DMS114 treated with DMSO at 0.1 percent for 48 hours (cell line): Measurements from ENCODE around the gene SGPL1.
A peak's percentile ranks its signal among the peaks of the same experiment; 100 is the strongest.

Source experiments
- DNase-seq: peaks from one replicate; lab custom pipeline; 2025; ENCODE audit not compliant: unreplicated experiment; lab: John Stamatoyannopoulos, UW

SGPL1 gene

GRCh38 chr10:70810967-70811366, 4.8 kb upstream of the SGPL1 start:
- DNase-seq = no peak

- no peak for DNase-seq
Measured at GRCh38 chr10:70811881-70812280, 3.9 kb upstream of the SGPL1 start.

GRCh38 chr10:70812814-70813213, 2.9 kb upstream of the SGPL1 start:
- no peak for DNase-seq

GRCh38 chr10:70814126-70814525, 1.6 kb upstream of the SGPL1 start:
- DNase-seq = no peak

- peak; percentile 51 for DNase-seq
Measured at GRCh38 chr10:70816220-70816894, 609 bp downstream of the SGPL1 start.

- no peak for DNase-seq
Measured at GRCh38 chr10:70820976-70821750, 5.4 kb downstream of the SGPL1 start.

GRCh38 chr10:70822076-70822820, 6.5 kb downstream of the SGPL1 start:
- DNase-seq = no peak

- no peak for DNase-seq
Measured at GRCh38 chr10:70827086-70827757, 11.5 kb downstream of the SGPL1 start.

GRCh38 chr10:70828923-70829322, 13.2 kb downstream of the SGPL1 start:
- no peak for DNase-seq

- DNase-seq = no peak
Measured at GRCh38 chr10:70829543-70829942, 13.8 kb downstream of the SGPL1 start.

- no peak for DNase-seq
Measured at GRCh38 chr10:70830164-70830563, 14.4 kb downstream of the SGPL1 start.

- DNase-seq = no peak
Measured at GRCh38 chr10:70832221-70832620, 16.5 kb downstream of the SGPL1 start.

- DNase-seq = no peak
Measured at GRCh38 chr10:70832852-70833528, 17.2 kb downstream of the SGPL1 start.

GRCh38 chr10:70833601-70834000, 17.9 kb downstream of the SGPL1 start:
- DNase-seq = no peak

- DNase-seq = no peak
Measured at GRCh38 chr10:70834021-70834420, 18.3 kb downstream of the SGPL1 start.

- DNase-seq = no peak
Measured at GRCh38 chr10:70834441-70835151, 18.8 kb downstream of the SGPL1 start.

GRCh38 chr10:70836319-70836718, 20.6 kb downstream of the SGPL1 start:
- DNase-seq = no peak

GRCh38 chr10:70837660-70838059, 21.9 kb downstream of the SGPL1 start:
- DNase-seq = no peak

GRCh38 chr10:70838270-70838805, 22.6 kb downstream of the SGPL1 start:
- no peak for DNase-seq

- DNase-seq = no peak
Measured at GRCh38 chr10:70840836-70841235, 25.1 kb downstream of the SGPL1 start.
